A172 (cell line): ENCODE data around the gene MYO16. TPM values are rescaled to one million over a fixed set of nuclear protein-coding genes. Genes with fewer than 3 reads are reported as not detected.

ENCODE experiments used
- DNase-seq: peaks from one replicate; pipeline ENCODE4 v3.0.0-alpha.2; 2015; ENCODE audit warnings: low spot score
- total RNA-seq: library from RNA; depleted of rRNA; stranded (reverse); fragments of >200 nt; shearing (Covaris generic); gene quantifications from 2 replicates; pipeline ENCODE4 v1.2.3, GENCODE V29; 2014

Gene MYO16
- total RNA-seq, 1 experiment from 2014 or later: not detected

DNA sequence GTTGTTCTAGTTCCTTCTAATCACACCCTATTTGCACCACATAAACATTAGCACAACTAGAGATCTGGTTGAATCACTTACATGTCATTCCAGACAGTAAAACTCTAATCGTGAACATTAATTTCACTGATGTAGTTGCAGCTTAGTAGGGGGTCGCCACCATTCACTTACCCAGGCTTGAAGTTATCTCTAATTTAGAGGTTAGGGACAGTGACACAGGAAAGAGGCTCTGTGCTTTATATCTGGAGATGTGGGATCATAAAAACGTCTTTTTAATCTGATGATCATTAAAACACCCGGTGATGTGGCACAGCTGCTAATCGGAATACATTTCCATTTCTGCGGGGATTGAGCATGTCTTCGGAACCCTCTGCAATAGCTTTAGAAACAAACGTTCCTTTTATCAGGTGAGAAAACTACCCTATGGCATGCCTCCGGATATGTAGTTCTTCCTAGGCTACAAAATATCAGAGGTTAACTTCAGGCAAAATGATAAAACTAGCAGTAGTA, 523.0 kb downstream of the MYO16 start:
- no peak for DNase-seq

DNA sequence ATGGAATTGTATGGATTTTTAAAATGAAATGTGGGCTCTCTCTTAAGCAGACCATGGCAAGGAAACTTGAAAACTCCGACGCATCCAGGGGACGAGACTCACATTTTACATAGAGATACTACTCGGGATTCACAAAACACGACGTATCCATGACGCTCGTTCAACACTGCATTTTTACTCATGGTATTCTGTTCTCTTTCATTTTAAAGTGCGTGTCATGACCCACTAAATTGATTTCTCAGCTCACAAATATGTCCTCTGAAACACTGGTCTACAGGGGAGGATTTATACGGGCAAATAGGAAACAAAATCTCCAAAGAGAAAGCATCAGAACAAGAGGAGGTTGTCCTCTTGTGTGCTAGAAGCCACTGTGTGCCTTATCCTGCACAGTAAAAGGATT, 523.5 kb downstream of the MYO16 start:
- no peak for DNase-seq

DNA sequence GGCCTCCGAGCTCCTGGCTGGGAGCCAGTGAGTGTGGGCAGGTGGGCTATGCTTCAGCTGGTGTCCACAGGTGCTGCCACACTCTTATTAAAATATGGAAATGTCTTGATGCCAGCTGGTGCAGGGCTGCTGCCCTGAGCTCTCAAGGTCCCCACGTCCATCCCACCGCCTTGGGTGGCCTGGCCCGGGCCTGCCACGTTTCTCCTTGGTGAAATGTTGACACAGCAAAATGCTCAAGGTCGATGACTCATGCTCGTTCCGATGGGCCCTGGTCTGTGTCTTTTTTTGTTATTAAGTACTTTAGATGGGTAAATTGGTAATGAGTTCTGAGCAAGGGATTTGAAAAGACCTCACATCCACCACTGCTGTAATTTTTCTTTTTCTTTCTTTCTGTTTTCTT, 524.7 kb downstream of the MYO16 start:
- DNase-seq: peak; percentile 48

DNA sequence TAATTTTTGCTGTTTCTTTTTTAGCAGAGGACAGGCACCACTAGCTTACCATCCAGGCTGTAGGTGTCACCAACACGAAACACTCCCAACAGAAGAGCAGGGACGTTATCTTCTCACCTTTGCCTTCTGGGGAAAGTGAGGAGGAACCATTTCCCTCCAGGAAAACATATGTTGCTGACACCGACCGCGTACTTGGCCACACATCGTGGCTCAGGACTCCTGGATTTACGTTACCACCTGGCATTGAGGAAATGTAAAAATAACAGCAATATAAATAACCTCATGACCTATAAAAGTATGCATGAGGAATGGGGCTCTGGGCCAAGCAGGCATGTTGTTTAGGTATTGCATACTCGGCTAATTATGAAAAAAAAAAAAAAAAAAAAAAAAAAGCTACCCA, 525.1 kb downstream of the MYO16 start:
- peak; percentile 19 for DNase-seq

DNA sequence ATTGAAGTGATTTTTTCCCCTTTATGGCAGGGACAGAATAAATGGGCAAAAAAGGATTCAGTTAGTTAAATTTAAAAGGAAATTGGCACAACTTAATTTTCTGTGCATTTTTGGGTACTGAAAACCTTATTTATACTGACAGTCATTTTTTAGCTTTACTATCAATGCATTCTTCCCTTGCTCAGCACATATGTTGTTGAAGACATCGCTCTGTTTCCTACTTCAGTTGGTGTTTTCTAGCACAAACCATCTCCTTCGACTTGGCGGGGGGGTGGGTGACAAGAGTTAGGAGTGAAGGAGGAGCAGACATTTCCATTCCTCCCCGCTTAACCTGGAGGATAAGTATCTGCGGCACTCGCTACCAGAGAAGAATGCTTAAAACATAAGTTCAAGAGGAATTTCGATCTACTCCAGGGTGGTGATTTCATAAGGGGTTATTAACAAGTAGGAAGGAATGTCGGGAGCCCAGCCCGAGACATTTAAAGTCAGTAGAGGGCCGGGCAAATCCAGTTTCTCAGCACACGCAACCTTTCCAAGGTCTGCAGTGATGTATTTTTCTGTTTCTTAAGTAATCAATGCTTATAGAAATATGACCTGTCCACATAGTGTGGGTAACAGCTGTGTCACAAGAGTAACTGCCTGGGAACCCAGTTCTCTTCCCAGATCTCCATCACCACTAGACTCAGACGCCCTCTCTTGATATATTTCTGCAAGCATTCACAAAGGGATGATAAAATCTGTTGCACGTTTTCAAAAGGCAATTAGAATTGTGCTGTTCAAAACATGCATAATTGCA, 525.8 kb downstream of the MYO16 start:
- peak; percentile 73 for DNase-seq

DNA sequence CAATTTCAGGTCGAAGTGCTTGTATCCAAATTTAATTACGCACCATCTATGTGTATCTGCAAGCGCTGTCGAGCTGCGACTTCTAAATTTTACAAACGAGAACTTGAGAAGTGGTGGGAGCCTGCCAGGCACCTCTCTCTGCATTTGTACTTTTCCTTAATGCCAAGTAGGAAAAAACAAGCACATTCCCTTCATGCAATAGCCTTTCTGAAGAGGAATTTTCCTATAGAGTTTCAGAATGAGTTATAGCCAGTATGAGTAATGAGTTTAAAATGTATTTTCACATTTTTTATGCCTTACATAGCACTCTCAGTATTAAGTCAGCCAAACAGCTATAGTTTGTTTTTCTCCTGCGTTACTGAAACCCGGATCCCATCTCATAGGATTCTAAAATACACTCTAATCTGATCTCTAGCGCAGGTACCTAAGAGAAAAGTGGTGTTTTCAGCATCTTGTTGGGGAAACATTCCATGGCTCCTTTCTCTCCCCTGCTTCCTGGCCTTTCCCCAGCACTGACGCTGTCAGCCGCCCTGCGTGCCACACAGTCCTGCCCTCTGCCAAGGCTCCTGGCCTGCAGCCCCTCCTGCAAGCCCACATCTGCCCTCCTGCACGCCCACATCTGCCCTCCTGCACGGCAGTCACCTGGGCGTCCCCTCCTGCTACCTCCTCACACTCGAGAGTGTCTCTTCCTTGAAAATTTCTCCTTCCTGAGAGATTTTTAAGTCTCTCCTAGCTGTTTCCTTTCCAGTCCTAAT, 526.9 kb downstream of the MYO16 start:
- peak; percentile 92 for DNase-seq

DNA sequence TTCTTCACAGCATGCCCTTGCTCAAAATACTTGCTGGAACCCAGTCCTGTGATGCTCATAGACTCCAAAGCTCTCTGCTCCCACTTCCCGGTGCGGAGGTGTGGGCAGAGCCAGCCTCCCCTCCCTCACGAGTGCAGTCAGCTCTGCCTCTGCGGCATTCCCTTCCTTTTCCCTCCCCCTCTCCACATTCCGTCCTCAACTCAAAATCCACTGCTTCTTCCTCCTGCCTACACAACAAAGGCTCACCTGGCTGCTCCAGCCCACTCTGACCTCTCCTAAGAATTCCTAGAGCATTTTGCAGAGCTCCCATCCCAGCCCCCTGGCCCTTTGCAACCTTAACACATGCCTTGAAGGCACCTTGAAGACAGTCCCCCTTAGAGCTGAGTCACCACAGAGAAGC, 527.9 kb downstream of the MYO16 start:
- DNase-seq: no peak

DNA sequence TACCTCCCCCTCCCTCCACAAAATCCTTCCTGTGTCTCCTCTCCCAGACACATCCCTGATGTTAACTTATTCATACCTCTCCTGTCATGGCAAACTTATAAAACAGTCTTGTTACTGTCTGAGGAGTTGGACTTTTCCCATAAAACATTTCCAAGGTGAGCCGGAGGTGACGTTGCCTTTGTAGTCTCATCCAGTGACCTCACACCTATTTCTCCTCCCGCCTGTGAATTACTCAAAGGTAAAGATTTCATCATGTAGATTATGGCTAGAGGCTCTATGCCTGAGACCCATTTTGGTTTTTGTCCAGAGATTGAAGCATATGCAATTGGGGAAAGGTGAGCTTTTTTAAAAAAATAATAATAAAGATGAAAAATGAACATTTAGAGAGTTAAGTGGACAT, 529.0 kb downstream of the MYO16 start:
- DNase-seq: no peak

DNA sequence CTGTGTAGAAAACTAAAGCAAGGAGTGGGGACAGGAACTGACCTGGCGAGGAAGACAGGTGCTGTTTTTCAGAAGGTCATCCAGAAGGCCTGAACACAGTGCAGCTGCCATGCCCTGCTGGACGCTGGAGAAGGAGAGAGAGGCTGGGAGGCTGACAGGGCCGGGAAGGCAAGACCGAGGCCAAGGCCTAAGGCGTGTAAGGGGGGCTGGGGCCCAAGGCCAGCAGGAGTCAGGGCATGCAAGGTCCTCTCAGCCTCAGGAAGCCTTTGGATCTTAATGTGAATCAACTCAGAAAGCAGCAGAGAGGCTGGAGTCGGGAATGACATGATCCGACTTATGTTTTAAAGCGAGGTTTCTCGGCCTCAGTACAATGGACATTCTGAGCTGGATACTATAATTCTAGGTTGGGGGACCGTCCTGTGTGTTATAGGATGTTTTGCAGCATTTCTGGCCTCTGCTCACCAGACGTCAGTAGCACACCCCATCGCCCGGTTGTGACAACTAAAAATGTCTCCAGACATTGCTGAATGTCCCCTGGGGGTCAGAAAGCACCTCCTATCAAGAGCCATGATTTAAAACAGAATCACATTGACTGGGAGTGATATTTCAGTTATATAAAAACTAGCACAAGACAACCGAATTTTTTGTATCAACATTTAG, 530.4 kb downstream of the MYO16 start:
- no peak for DNase-seq

DNA sequence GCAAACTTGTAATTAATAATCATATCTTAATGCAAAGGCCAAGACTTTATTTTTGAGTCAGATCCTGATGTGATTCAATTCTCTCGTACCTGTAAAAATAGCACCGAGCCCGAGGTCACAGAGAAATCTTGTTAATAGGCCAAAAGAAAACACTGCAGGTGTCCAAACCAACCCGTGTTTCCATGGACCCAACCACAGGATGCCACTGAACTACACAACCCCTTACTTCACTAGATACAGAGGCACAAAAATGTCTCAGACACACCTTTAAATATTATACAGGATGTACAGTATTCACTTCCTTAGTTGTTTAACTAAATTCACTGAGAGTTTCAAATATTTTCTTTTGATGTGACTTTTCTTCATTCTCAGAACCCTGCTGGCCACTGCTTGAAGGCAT, 530.9 kb downstream of the MYO16 start:
- no peak for DNase-seq

DNA sequence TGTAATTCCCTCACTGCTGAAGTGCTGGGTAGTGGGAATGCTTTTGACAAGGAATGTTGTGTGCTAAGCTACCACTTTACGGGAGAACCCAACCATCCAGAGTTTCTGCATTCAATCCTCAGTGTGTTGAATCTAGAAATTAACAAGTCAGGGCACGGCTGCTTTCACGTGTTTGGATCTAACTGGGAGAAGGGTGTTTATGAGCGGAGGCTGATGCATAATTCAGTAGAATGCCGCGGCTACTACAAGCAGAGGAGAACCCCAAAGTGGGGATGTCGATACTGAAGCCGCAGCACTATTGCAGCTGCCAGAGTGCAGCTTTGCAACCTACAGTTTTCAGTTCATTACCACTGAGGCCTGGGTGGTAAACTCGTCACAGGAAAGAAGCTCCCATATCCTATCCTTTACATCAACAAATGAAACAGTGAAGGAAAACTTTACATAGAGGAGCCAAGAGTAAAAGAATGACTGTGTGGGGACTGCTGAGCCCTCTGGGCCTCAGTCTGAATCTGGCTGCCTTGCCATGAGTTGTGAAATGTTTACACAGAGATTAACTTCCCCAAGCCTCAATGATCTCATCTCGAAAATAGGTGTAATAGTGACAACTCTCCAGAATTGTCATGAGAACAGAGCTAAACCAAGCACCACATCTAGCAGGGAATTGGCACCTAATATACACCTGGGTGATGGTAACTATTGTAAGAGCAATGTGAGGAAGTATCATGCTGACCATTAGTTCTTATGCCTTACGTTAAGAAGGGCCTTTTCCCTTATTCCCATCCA, 531.7 kb downstream of the MYO16 start:
- no peak for DNase-seq

DNA sequence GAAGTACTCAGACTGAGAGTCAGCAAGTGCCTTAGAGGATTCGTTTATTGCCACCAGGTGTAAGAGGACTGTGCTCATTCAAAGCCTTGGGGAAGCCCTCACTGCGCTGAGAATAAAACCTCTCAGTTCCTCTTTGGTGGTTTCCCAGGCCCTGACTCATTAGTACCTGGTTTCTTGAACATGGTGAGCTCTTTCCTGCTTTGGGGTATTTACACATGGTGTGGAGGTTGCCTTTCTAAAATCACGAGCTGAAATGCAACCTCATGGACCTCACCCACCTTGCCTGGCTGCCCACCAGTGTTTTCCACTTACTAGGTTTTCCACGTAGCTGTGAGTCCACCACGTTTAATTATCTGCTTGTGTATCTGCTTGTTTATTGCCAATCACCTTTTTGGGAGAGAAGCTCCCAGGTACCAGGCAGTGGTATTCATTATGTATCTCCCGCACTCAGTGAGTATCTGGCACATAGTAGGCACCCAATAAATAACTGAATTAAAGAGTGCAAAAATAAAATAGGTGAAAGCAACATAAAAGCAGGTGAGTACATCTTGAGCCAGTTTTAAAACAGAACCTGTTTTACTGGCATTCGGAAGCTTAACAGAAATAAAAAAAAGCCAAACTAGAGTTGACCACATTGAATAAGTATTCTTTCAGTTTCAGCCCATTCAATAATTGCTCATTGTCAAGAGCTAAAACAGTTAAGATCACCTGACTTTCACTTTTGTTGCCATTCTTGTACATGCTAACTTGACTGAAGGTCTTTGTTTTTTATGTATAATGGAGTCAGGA, 533.0 kb downstream of the MYO16 start:
- DNase-seq: no peak

DNA sequence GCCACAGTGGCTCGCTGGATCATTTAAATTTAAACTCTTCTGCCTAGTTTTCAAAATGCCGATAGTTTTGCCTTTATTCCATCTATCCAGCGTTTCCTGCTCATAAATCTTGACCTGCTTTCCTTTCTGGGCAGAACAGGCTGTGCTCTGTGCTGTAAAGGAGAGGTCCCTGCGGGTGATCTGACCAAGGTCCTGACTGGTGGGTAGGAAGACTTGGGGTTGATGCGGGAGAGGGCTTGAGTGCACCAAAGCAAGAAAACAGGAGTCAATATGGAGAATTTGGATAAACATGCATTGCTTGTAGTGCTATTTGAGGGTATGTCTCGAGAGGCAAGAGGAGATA, 533.6 kb downstream of the MYO16 start:
- DNase-seq: peak; percentile 33

DNA sequence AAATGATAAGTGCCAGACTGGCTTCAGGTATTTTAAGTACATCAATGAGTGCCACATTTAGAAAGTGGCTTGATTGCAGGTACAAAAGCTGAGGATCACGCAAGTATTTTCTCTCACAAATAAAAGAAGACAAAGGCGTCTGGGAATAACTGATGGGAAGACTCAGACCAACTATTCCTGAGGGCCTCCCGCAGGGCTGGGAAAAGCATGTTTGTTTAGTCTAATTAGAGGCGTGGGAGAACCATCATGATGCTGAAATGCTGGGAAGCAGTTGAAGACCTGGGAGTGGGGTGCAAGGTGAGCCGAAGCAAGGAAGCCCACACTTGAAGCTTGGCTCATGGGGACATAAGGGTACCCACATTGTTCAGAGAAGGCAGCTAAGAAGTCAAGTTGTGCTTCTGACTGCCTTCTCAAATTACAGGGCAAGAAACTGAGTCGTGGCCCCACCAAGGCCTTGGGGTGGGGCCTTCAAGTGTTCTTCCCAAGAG, 536.0 kb downstream of the MYO16 start:
- no peak for DNase-seq

DNA sequence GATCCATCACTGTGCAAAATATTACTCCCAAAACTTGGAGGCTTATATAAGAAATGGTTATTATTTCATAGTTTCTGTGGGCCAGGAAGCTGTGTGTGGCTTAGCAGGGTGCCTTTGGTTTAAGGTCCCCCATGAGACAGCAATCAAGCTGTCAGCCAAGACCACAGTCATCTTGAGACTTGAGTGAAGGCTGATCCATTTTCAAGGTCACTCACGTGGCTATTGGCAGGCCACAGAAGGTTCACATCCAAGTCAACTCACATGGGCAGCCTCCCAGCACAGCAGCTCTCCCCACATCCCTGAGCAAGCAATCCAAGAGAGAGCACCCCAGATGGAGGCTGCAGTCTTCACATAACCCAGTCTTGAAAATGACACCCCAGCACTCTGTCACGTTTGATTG, 537.4 kb downstream of the MYO16 start:
- DNase-seq: no peak

DNA sequence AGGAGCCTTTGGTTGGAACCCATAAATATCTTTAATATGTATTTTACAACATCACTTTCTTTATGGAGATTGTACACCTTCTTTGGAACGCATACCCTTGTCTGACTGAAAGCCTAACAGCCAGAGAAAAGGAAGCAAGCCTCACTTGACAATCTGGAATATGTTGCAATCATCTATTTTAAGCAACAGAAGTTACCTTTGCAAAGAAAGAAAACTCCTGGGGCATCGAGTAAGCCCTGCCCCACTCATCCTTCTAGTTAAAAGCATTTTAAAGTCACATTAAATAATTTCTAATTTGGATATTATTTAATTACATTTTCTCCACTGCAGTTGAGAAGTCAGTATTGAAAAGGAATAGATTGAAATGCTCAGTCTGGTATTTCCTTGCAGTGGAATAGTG, 542.7 kb downstream of the MYO16 start:
- DNase-seq: no peak

DNA sequence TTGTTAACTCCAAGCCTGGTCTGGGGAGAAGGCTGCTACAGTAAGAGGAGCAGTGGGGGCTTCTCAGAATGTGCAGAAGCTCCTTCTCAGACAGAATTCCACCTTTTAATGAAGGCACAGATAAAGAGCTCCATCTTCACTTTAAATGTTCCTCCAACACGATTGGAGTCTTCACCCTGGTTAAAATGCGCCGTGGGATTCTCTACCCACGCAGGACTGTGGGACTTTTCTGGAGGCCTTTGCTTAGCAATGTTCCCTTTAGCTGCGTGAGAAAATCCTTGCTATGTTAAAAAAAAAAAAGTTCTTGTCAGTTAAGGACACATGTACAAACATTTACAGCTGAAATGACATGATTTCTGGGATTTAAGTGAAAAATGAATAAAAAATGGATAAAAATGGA, 546.3 kb downstream of the MYO16 start:
- DNase-seq: no peak

DNA sequence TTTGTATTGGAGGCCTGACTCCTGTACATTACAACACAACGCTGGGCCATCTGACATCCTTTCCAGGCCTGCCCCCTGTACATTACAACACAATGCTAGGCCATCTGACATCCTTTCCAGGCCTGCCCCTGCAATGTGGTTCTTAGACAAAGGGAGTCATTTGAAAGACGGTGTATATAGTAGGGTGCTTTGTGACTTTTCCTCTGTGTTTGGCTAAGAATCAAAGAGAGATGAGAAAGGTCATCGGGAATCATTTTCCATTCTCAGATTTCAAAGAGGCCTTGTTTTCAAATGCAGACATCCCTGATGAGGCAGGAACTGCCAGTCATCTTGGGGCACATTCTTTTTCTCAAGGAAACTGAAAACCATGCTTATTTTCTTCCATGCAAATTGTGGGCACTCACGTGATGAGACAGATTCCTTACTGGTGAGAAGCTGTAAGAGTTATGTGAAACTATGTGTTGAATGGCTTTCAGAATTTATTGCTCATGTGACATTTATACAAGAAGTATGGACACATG, 551.6 kb downstream of the MYO16 start:
- peak; percentile 93 for DNase-seq

DNA sequence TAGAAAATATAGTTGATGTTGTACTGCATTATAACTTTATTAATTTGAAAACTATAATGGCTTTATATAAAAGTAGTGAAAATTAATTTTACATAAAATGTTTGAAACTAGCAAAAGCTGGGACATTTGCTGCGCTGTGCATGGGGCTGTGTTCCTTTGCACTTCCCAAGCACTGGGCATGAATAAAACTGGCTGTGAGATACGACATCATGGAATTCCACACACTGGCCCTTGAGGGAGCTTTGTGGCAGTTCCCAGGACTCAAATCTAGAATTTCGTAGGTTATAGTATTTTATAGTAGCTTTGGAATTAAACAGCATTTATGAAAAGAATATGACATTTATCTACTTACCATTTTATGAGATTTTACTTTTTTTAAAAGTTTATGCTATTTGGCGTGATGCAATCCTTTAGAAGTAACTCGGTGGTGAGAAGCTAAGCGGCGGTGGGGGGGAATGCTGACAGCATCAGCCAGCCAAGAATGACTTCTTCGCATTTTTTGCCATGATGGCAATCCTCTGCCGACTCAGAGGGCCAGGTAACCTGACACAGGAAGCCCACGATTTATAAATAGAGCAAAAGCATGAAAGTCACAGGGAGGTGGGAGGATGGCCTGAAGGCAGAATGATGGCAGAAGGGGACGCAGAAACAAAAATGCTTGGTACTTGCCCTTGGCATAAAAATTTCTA, 553.5 kb downstream of the MYO16 start:
- DNase-seq: peak; percentile 16

DNA sequence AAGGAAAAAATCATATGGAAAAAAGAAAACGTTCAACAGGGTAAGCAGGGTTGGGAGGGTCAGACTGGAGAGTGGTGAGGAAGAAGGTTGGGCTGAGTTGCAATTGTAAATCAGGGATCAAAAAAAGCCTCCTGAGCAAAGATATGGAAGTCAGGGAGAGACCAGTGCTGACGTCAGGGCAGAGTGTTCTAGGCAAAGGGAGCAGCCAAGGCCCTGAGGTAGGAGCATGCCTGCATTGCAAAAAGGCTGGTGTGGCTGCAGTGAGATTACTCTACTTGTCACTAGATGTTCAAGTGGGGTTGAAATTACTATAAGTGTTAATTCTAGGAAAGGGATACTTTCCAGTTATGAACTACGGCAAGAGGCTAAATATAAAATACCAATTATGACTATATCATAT, 562.0 kb downstream of the MYO16 start:
- no peak for DNase-seq
